ENCODE results near the gene DNAJC2.

DNA sequence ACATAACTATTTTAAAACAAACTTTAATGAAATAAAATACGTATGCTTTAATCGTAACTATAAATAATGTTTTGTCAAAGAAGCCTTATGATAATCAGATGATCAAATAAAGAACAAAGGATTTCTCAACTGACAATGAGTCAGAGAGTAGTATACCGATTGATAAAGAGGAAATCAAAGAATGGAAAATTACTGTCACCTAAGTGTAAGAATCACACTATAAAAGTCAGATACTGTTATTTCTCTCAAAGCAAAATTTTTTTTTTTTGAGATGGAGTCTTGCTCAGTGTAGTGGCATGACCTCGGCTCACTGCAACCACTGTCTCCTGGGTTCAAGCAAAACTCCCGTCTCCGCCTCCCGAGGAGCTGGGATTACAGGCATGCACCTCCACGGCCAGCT, 18.8 kb downstream of the DNAJC2 start:
- no peak for TF ChIP-seq CTCF (conservative IDR thresholded peaks at IDR 0.05; ENCODE audit: low read length)
- TF ChIP-seq EZH2phosphoT487 (IDR thresholded peaks at IDR 0.05; ENCODE audit: borderline replicate concordance, low read depth, low read length) = no peak

Data from OCI-LY7 (cell line).